Measurements from ENCODE around the gene MICAL3.

DNA sequence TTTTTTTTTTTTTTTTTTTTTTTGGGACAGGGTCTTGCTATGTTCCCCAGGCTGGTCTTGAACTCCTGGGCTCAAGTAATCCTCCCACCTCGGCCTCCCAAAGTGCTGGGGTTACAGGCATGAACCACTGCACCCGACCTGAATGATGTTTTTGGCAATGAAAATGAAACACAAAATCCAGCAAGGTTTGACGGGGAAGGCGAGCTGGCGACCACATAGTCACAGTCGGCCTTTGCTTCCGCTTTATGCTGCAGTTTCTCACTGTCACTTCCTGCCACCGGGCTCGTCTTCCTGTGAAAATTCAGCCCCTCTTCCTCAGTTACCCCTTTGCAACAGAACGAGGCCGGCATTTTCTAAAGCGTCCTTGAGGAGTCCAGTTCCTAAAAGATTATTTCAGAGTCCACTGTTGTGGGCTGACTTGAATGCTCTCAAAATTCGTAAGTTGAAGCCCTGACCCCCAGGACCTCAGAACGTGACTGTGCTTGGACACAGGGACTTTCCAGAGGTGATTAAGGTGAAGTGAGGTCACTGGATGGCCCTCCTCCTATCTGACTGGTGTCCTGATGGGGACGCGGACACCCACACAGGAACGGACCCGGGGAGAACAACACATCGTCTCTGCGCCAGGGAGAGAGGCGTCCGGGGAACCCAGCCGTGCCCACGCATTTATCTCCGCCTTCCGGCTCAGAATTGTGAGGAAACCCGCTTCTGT is 247.2 kb downstream of the MICAL3 start:
- TF ChIP-seq CTCF (IDR thresholded peaks at IDR 0.05; ENCODE audit: low read length) (no peak), EZH2 (IDR thresholded peaks at IDR 0.05; ENCODE audit: borderline replicate concordance, low read length) (no peak)
